HG02970 (cell line): ENCODE measurements around the gene LRP1B.

ENCODE experiments used
- ATAC-seq: cut with Tn5 transposase; IDR thresholded peaks from one replicate; pipeline ENCODE4 v1.9.1; 2021; ENCODE audit warnings: mild to moderate bottlenecking, moderate library complexity, moderate number of reproducible peaks; ENCODE audit not compliant: unreplicated experiment, low FRiP score

Gene LRP1B

DNA sequence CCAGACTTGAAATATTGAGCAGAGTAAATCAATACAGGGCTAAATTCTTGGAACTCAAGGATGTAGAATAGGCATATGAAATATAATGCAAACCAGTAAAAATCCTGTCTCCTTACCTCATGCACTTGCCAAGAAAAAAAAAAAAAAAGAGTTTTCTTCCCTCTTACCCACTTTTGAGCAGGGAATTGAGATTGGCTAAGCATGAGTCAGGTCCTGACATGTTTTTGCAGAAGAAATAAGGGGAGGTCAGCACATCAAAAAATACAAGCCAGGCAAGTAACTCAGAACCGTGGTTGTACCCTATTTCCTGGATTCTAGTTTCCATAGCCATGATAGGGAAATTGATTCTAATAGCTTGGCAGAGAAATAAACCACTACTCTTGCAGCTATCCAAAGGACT lies 1526.7 kb downstream of the LRP1B start:
- no peak for ATAC-seq

DNA sequence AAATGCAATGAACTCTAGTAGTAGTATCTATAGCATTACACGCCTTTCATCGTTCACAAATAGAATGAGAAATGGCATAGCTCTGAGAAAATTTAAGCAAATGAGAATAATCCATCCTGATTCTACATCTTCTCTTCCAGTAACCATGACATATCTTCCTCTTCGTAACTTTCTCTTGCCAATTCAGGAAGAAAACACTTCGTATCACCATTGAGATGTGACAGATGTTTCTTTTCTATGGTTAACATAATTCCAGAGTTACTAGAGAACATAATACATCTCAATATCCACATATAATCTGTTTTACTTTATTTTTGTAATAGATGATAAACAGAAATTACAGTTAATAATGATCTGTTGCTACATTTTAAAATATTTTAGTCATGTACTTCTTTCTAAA lies 1527.4 kb downstream of the LRP1B start:
- ATAC-seq, result no peak

DNA sequence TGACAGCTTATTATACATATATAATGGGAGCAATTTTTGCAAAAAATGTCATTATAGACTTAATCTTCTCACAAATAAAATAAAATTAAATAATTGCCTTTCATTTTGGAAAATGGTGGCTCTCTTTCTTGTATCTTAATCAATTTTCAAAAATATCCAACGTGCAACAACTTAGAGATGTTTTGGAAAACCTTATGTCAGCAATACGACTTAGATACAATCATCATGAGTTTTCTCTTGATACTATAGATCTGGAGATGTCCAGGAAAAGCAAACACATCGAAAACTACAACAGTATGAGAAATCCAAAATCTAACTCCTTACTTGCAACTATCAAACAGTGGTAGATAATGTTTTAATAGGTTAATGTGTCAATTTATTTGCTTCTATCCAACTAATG lies 1529.0 kb downstream of the LRP1B start:
- no peak for ATAC-seq

DNA sequence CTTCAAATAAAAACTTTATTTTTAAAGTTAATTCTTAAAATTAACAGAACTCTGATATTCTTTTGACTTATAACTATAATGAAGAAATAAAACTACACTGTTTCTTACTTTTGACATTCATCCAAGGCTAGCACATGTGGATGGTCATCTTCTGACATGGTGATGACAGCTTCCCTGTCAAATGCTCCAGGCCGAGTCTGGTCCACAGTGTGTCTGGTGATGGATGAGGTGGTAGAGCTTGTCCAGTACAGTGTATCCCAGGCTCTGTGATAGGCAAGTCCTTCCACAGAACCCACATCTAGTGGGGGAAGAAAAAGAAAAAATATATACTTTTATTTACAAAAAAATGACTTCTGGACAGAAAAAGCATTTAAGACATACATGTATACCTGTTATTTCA lies 1529.5 kb downstream of the LRP1B start:
- no peak for ATAC-seq

DNA sequence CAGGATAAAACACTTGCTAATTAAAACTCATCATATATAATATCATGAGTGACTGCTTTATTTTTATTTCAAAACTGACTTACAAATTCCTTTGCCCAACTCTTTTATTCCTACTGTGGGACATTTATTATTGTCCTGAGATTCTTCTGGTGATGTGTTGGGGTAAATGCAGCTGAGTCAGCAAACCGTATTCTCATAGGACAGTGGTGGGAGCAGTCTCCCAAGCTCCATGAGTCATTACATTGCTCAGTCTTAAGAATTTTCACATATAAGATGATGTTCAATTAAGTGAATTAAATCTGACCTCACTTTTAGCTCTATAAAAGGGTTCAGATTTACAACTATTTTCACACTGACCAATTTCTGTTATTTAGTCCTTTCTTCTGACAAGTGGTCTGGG lies 1530.7 kb downstream of the LRP1B start:
- no peak for ATAC-seq

DNA sequence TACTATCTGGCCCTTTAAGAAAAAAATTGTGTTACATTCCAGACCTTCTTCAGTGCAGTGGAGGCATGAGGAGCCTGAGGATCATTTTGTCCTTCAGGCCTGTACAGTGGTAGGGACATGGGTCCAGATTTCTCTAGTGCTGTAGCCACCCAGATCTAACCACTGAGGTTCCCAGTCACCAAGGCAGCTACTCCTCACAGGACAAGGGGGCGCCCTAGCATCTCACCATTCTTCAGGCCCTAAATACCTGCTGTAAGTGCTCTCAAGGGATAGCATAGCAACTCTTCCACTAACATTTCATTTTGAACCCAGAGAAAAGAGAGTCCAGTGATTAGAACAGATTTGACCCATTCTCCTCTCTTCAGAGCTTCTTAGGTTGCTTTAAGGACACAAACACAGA lies 1533.0 kb downstream of the LRP1B start:
- ATAC-seq, result no peak

DNA sequence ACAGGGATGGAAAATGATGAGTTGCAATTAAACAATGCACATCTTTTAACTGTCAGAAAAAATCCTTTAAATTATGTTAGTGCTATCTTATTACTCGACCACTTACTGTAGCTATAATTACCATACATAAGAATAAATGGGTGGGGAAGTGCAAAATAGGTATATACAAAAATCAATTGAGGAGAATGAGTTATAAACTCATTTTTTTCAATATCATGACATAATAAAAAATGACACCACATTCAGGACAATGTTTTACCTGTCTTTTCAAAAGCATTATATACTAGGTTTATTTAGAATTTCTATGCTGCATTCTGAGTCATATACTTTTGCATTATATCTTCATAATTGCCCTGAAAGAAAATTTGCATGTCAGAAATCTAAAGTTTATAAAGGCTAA lies 1533.6 kb downstream of the LRP1B start:
- no peak for ATAC-seq

DNA sequence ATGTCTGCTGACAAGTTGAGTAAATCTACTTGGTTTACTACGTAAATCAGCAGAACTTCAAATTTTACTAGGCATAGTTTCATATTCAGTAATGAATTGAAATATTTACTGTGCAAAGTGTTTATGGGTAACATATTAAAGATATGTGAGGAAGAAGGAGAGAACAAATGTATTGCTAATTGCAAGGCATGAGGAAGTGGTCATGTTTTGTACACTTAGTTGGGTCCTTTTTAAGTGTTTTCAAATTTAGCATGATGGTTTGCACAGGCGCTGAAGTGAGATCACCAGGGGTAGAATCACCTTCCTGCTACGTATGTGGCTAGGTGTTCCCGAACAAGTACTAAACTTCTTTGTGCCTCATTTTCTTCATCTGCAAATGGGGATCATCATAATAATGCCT lies 1534.4 kb downstream of the LRP1B start:
- ATAC-seq, result peak; percentile 48

DNA sequence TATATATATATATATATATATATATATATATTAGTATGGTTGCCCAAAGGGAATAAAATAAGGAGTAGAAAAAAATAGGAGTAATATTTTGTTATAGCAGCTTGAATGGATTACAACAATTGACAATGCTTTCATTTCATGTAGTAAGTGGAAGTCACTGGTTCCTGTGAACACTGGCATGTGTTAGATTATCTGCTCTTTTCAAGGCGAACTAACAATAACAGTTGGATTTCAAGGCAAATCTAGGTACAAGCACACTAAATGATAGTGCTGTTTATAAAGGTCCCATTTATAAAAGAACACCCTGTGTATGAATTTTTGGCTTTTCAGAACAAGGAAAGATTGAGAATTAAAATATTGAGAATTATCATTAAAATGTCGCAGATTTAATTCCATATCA lies 1535.7 kb downstream of the LRP1B start:
- ATAC-seq, result no peak

DNA sequence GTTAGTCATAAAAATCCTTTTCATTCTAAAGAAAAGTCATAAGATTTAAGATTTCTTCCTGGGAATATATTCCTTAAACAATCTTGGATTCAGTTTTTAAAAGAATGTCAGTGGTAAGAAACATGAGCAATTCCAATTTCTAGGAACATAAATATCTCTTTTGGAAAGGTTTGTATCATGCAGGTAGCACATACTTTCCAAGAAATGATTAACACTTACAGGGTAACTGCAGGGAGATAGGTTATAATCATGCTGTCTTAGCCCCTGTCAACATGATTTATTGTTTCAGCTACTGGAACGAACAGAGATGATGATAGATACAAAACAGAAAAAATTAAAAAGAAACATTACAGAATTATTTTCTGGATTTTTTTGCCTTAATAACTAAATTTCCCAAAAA lies 1537.7 kb downstream of the LRP1B start:
- ATAC-seq, result no peak

DNA sequence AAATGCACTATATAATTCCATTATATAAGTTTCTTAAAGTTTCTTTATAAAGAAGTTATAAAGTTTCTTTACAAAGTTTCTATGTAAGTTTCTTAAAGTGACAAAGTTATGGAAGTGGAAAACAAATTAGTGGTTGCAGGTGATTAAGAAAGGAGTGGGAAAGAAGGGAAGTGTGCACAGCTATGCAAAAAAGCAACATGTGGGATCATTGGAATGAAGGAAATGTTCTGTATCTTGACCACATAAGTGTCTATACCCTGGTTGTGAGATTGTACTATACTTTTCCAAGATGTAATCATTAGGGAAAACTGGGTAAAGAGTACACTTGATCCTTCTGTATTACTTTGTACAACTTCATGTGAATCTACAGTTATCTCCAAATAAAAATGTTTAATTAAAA lies 1541.1 kb downstream of the LRP1B start:
- ATAC-seq, result no peak

DNA sequence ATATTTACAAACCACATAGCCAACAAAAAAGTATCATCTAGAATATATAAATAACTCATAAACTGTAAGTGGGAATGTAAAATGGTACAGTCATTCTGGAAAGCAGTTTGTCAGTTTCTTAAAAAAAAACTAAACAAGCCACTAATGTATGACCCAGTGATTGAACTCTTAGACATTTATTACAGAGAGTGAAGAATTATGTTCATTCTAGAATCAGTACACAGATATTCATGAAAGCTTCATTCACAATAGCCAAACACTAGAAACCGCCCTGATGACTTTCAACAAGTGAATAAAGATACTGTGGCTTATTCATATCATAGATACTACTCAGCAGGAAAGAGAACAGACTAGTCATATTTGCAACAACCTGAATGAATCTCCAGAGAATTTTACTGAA lies 1541.5 kb downstream of the LRP1B start:
- no peak for ATAC-seq

DNA sequence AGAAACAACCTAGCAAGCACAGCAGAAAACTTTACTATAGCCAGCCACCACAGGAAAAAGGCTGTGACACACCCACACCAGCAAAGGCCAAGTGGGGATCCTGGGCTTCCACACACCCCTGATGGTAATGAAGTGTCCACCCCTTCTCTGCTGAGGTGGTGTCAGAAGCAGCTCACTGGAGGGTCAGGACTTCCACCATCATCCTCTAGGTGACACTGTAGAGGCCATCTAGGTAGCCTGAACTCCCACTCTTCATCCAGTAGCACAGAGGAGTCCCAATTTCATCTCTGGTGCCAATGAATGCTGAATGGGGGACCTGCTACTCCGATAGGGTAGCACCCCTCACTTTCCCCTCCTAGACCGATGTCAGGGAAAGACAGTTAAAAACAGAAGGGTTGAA lies 1544.4 kb downstream of the LRP1B start:
- ATAC-seq, result peak; percentile 91

DNA sequence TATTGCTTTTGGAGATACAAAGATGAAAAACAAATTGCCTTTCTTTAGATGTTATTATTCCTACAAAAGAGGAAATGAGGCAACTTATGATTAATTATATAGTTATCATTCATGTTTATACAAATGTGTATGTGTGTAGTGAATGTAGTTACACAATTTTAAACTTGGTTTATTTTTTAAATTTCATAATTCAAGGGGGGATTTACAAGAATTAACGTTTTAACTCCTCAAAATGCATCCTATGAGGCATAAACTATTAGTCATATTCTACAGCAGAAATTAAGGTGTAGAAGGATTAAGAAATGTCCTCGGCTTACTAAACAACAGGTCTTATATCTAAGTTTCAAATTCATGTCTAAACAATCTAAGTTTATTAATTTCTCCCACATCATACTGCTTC lies 1545.8 kb downstream of the LRP1B start:
- no peak for ATAC-seq

DNA sequence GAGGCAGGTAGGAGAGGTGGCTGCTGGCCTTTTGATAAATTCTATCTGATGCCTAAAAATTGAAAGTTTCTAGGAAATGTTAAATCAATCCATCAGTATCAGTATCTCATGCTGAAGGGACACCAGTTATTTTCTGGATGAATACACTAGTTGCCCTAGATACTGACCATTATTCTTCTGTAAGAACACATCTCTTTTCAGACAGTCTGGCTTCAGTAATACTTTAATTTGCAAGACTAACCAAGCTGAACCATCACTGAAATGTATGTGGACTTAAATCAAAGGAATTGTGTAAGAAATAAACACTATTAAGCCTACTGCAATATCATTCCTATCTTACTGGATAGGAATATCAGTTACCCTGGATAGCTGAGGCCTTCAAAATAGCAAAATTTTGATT lies 1546.3 kb downstream of the LRP1B start:
- ATAC-seq, result no peak

DNA sequence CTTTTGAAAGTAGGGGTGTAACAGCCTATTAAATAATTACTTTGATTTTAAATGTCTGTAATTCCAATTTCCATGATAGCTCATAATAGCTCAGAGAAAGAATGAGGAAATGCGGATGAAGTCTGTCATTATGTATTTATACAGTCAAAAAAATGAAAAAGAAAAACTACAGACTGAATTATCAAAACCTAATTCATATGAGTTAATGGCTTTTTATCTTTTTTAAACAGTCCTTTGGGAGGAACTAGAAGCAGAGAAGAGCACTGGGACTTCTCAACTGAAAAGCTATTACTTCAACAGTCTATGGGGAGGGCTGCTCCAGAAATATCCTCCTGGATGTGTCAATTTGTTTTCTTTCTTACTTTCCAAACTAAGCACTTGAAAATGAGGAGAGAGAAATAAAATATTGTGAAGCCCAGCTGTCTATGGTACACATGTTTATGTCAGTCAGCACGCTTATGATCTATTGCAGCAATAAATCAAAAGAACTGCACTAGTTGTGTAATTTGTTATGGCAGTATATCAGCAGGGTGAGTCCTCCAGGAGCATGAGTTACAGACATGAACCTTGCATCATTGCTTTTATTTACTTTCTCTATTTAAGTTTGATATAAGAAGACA lies 1550.2 kb downstream of the LRP1B start:
- ATAC-seq, result no peak

DNA sequence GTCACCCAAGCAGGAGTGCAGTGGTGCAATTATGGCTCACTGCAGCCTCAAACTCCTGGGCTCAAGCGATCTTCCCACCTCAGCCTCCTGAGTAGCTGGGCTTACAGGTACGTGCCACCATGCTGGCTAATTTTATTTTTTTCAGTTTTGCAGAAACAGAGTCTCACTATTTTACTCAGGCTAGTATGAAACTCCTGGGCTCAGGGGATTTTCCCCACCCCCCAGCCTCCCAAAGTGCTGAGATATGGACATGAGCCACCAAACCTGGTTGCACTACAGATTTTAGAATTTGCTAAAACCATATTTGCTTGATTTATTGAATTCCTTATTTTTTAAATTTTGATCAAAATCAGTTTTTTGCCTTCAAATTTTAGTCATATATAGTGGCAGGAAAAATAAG lies 1553.4 kb downstream of the LRP1B start:
- no peak for ATAC-seq

DNA sequence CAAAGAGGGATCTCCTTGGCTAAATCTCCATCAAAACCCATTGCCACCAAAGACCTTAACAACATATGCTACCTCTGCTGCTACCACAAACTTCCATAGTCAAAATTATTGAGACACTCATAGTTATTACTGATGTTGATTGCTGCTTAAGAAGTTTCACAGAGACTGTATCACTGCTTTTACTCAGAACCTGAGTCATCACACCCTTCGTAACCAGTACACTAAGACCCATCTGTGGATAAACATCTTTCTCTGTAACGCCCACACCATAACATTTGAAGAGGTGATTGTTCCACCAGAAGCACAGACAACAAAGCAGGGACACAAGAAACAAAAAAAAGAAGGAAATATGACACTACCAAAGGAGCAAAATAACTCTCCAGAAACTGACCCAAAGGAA lies 1563.1 kb downstream of the LRP1B start:
- ATAC-seq, result no peak

DNA sequence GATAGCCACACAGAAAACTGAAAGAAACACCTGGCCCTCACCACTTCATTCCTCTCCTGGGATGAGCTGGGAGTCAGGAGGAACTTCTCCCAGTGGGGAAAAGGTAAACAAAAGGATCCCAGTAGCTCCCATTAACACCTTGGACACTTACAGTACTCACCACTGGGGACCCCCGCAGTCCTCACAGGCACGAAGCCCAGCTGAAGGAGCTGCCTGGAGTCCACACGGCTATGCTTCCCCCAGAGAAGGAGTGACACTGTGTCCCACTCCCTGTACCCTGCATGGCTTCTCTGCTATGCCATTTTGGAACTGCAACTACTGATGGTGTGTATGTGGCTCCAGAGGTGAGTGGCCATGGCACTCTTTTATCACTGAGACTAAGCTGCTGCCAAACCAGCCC lies 1565.1 kb downstream of the LRP1B start:
- ATAC-seq, result no peak

DNA sequence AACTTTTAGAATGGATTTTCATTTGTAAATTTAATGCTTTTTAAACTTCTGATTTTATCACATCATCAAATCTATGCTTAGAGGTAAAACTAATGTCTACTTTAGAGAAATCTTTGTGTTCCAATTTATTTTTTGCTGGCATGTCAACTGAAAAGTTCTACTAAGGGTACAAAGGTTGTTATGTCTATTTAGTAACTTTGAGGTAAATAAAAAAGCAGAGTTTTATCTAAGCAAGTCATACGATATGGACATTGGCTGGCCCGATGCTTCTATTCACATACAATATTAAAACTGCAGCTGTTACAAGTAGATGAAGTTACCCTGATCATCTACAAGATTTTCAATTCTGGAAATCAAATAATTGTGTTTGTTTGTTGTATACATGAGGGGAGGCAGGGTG lies 1575.1 kb downstream of the LRP1B start:
- ATAC-seq, result no peak

DNA sequence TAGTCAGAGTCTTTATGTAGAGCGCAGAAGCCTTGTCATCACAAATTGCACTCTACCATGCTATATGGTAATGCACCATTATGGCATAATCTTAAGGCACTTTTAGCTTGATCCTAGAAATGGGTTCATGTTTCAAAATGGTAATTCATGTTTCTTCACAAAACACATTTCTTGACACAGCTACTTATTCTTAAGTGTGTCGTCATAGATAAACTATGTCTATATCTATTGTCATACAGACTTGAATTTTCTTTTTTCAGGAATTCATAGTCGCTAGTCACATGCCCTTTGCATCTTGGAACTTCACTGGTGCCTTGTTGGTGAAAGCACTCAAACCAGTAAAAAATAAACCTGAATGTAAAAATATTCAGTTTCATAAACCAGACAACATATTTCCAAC lies 1578.2 kb downstream of the LRP1B start:
- ATAC-seq, result no peak

DNA sequence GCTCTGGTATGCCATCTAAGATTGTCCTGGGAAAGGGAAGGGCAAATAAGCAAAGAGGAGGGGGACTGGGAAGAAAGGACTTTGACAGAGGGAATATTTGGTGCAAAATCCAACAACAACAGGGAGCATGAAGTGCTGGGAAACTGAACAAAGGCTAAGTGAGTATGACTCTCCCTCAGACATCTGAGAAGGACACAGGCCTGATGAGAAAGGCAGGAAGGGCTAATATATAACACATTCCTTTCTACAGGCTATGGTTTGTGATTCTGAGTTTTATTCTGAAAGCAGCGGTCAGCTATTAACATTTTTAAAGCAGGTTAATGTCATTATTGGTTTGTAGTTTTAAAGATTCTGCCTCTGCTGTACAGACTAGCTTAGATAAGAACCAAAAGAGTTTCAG lies 1579.5 kb downstream of the LRP1B start:
- ATAC-seq, result no peak

DNA sequence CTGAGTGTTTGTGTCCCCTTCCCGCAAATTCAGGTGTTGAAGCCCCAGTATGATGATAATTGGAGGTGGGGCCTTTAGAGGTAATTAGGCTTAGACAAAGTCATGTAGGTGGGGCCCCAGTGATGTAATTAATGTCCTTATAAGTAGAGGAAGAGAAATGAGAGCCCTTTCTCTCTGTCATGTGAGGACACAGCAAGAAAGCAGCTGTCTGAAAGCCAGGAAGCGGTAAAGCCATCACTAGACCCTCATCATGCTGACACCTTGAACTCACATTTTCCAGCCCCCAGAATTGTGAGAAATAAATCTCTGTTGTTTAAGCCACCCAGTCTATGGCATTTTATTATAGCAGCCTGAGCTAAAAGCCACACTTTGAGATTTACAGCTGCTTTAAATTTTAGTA lies 1580.0 kb downstream of the LRP1B start:
- no peak for ATAC-seq
